ENCODE measurements around the gene GSTK1.
A peak's percentile ranks its signal among the peaks of the same experiment; 100 is the strongest.
"Not testable (repeated sequence)": the region's sequence is repeated elsewhere in the genome, so short reads cannot be mapped to it uniquely, and the experiment has no call there.

GSTK1 gene

DNA sequence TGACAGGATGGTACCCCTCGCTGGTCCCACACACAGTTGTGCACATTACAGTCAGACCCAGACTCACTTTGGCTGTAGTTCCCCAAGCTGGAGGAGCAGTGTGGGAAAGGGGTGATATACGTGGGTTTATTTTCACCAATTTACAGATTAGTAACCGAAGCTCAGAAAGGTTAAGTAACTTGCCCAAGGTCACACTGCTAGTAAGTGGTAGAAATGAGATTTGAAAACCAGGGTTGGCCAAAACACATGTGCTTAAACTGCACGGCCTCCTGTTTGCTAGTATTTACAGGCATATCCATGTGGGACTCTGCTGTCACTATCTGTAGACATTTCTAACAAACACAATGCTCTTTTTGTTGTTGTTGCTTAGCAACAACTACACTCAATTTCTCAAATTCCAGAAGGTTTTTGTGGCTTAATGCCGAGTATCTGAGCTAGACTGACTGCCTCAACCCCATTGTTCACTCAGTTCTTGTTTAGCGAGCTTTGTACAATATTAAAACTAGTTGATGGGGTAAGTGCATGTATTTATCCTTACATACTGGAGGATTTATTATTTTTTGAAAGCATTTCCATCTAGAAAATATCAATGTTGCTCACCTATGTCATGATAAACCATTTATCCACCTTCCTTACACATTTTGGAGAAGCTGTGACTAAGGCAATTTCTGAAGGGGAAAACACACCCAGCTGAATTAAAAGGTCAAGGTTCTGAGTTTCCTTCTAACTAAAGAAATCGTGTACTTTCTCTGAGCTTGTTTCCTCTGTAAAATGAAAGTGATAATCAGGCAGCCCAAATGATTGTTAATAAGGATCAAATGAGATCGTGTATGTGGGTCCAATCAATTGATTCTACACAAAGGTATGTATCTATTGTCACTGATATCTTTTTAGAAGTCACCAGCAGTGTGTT lies 16.2 kb downstream of the GSTK1 start:
- DNase-seq, result no peak

DNA sequence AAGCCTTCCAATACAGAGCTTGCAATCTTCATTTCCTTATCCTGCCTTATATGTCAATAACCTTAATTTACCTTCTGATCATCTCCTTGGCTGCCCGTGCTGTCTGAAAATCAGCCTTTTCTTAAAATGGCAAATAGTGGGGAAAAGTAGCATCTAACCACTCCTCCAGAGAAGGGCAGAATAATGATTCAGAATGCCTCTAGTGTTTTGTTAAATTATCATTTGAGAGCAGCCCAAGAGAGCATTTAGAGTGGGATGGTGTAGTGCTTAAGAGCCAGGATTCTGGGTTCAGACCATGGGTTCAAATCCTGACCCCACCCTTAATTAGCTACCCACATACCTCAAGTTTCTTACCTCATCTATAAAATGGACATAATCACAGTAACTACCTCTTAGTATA lies 16.9 kb downstream of the GSTK1 start:
- DNase-seq, result no peak

DNA sequence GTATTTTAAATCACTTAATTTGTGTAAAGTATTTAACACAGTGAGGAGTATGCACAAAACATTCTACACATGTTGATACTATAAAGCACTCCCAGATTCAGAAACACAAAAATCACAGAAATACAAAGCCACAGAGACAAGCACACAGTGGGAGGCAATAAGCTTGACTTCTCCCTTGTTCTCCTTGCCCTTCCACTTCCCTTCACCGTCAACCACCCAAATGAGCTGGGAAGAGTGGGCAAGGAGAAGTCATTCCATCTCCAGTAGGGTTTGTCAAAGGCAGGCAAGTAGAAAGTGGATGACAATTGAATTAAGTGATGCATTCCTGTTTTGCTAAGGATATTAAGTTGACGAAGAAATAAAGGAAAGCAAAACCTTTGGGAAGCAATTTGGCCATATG lies 17.3 kb downstream of the GSTK1 start:
- no peak for DNase-seq

DNA sequence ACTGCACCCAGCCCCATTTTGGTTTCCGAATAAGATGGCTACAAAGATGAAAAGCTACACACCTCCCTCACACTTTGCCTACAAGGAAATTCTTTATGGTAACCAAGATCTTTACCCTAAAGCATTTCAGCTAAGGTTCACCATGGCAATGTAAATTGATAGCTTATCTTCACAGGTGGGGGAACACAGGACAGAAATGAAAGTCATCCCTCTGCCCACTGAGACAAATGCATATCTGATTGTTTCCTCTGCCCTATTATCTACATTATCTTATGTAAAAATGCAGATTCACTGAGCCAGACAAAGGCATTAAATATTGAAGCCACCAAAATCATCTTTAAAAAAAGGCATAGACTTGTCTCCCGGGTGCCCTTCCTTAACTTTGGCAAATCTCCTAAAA lies 18.3 kb downstream of the GSTK1 start:
- DNase-seq, result no peak

DNA sequence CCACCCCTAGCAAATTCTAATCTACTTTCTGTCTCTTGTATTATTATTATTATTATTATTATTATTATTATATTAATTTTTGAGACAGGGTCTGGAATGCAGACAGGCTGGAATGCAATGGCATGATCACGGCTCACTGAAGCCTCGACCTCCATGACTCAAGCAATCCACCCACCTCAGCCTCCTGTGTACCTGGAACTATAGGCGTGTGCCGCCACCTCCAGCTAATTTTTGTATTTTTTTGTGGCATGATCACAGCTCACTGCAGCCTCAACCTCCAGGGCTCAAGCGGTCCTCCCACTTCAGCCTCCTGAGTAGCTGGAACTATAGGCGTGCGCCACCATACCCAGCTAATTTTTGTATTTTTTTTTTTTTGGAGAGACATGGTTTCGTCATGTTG lies 18.9 kb downstream of the GSTK1 start:
- no peak for DNase-seq

DNA sequence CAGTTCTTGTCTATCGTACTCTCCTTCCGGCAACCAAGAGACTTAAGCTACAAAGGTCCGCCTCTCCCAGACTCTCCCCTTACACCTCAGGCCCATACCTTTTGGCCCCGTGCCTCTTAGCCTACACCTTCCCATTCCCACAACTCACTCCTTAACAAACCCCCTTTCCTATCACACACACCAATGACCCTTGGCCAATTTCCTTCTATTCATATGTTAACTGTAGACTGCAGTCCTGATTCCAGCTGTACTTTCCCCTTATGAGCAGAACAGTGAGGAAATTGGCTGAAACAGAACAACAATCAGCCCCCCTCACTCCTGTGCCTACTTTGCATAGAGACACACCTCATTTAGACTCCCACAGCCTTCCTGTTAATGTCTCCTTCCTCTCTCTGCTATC lies 20.1 kb downstream of the GSTK1 start:
- no peak for DNase-seq

DNA sequence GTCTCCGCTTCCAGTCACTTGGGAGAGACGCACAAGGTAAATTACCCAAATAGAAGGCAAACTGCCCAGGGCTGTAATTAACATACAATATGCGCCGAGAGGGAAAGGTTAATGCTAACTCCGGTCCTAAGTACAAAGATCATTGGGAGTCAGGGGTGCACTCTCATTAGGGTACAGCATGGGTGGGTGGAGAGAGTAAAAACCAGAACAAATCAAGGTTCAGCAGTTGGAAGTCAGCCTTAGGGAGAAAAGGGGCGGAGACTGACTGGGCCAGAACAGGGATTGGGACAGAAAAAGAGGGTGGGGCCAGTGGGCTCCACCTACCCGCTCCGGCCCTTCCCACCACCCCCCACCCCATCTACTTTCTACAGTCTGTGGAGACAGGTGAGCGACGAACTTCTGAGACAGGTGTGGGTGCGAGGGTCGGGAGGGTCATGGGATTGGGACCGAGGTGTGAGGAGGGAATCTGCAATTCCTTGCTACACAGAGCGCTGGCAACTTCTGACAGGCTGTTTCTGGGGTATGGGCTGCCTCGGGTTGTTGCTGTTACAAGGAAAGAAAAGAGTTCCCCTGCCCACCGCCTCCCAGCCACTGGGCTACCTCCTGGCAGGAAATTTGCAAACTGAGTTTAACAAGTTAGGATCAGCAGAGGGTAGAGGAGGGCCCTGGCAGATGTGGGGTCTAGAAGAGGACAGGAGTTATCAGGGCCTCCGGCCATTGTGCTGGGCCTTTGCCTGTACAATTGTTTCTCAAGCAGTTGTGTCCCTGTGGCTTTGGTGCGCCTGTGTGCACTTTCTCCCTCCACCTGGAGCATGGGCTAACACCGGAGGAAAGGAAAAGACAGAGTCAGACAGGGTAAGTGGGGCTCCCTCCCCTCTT lies 21.6 kb downstream of the GSTK1 start, which contains the start of gene TMEM139:
Gene TMEM139 (plus strand): TSS at position 368 of the 879 bp plus-strand sequence. CDS start 1,000 bp downstream, outside the sequence.
- no peak for DNase-seq

DNA sequence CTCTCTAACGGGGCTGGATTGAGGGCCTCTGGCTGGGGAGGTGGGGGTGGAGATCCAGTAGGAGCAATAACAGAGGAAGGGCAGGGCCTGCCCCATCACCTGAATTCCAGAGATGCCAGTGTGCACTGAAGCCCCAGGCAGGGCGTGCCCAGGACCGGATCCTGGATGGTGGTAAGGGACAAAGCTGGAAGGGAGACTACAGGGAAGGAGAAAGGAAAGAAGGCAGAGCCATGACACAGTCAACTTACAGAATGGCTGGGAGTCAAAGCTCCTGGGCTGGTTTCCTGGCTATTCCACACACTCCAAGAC lies 22.2 kb downstream of the GSTK1 start:
- no peak for DNase-seq

DNA sequence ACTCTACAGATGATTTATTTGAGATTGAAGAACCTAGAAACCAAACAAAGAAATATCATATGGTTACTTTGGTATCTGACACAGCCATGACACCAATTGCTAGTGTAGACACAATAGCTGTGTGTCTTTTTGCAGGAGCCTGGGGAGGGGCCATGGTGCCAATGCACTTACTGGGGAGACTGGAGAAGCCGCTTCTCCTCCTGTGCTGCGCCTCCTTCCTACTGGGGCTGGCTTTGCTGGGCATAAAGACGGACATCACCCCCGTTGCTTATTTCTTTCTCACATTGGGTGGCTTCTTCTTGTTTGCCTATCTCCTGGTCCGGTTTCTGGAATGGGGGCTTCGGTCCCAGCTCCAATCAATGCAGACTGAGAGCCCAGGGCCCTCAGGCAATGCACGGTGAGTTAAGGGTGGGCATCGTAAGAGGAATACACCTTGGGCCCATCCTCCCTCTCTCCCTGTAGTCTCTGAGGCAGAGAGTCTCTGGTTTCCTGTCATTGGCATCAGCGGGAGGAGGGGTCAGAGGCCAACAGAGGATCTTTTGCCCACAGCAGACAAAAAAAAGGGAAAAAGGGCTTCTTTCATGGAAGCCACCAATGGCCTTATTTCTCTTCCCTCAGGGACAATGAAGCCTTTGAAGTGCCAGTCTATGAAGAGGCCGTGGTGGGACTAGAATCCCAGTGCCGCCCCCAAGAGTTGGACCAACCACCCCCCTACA lies 22.7 kb downstream of the GSTK1 start:
- DNase-seq, result no peak

DNA sequence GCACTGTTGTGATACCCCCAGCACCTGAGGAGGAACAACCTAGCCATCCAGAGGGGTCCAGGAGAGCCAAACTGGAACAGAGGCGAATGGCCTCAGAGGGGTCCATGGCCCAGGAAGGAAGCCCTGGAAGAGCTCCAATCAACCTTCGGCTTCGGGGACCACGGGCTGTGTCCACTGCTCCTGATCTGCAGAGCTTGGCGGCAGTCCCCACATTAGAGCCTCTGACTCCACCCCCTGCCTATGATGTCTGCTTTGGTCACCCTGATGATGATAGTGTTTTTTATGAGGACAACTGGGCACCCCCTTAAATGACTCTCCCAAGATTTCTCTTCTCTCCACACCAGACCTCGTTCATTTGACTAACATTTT lies 23.3 kb downstream of the GSTK1 start:
- DNase-seq, result no peak

DNA sequence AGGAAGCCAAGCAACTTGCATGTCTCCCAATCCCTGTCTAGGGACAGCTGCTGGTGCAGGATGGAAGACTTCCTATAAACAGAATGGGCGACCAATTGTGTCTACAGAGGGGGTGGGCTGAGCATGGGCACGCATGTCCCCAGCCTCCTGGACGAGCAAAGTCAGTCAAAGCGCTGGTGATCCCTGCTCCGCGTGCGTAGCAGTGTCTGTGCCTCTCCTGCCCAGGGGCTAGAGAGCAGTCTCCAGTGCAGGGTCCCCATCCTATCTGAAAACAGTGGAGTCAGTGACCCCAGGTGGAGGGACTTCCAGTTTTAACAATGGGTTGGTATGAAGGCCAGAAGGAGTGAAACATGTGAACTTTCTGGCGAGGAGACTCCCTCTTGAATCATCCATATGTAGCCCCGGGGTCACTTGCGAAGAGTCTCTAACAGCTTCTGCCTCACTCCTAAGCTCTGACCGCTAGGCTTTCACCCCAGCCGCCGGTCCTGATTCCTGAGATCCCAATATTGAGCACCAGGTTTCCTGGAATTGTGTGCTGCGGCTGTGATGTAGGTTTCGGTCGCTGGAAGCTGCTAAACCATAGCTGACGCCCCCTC lies 24.2 kb downstream of the GSTK1 start:
- DNase-seq, result no peak

DNA sequence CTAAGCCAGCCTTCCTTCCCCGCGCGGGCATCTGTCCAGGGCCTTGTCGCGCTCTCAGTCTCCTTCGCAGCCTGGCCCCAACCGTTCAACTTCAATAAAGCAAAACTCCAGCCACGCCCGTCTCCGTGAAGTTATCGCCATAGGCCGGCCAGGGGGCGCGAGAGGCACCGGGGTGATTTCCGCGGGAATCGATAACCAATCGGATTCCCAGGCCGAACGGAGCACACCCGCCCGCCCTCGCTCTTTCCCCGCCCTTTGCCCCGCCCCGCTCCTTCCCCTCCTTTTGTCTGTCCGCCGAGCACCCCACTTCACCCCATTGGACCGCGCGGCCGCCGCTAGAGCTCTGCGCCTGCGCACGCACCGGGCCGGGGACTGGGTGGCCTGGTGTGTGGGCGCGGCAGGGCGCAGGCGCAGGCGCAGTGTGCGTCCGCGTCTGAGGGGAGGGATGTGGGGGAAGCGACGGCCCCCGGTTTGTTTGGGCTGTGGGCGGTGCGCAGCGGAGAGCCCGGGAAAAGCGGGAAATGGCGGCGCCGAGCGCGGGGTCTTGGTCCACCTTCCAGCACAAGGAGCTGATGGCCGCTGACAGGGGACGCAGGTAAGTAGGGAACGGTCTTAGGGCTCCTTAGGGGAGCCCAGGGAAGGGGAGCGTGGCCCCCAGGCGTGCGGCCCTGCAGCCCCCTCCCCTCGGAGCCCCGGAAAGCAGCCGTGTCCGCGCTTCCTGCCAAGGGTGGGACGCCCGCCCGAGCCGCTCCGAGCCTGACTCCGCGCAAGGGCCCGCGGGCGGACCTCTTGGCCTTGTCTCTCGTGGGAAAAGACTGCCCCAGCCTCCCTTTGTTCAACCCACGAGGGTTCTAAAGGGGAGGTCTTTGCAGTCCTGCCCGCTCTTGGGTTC lies 24.9 kb downstream of the GSTK1 start, which contains the start of gene CASP2:
Gene CASP2 (plus strand): TSS at position 417 of the 892 bp plus-strand sequence. CDS start 105 bp downstream, at position 522.
- DNase-seq, result peak; percentile 94

DNA sequence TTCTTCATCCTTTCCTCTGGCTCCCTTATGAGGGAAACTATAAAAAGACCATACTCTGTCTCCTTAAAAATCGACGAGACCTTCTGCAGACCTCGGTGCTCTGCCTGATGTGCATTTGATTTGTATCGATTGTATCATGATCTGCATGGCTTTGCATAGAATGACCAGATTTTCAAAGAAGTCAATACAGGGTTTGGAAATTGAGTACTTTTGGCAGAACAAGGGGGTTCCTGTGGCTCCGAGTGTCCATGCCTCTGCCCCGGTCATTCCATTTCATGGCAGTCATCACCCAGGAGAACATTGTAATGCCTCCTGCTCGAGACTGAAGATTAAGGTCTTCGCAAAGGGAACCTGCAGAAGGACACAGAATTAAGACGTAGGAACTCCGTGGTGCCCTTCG lies 25.6 kb downstream of the GSTK1 start:
- no peak for DNase-seq

DNA sequence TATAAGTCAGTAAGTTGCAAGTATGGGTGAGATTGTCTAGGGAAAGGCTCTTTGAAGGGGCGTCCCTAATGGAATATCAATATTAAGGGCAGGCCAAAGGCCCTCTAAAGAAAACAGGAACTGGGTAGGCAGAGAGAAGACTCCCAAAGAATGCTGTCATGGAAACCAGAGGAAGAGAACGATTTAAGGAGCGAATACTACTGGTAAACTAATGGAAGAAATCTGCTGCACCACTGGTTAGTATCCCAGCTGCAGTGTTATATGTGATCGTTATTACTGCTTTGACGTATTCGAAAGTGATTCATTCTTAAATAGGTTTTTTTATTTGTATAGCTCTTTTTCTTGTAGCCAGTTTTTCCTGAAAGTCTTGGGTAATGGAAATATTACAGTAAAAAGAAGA lies 26.2 kb downstream of the GSTK1 start:
- no peak for DNase-seq

DNA sequence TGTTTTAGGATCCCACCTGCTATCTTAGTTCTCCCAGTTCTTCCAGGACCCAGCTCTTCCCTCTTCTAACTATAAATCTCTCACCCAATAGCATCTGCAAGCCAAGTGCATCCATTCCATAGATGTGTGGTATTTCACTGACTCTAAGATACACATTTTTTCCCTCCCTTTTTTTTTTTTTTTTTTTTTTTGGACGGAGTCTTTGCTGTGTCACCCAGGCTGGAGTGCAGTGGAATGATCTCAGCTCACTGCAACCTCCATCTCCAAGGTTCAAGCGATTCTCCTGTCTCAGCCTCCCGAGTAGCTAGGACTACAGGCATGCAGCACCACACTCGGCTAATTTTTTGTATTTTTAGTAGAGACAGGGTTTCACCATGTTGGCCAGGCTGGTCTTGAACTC lies 26.6 kb downstream of the GSTK1 start:
- DNase-seq, result not testable (repeated sequence)

DNA sequence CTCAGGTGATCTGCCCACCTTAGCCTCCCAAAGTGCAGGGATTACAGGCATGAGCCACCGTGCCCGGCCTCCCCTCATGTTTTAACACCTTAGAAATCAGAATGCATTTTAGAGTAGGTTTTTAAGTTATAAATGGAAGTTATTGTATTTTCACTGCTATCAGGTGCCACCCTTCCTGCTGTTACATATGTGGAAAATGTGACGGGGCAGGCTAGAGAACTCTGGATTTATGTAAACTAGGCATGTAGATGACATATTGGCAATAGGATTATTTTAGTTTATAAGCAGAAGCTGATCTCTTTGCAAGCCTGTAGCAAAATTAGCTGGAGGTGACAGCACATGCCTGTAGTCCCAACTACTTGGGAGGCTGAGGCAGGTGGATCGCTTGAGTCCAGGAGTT lies 27.1 kb downstream of the GSTK1 start:
- no peak for DNase-seq

DNA sequence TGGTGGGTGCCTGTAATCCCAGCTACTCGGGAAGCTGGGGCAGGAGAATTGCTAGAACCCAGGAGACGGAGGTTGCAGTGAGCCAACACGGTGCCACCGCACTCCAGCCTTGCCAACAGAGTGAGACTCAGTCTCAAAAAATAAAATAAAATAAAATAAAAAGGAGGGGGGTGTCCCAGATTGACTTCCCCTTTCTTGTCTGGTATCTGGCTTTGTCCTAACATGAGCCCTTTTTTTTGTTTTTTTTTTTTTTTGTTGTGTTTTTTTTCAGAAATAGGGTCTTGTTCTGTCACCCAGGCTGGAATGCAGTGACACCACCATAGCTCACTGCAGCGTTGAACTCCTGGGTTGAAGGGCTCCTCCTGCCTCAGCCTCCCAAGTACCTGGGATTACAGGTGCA lies 29.6 kb downstream of the GSTK1 start:
- DNase-seq, result no peak

DNA sequence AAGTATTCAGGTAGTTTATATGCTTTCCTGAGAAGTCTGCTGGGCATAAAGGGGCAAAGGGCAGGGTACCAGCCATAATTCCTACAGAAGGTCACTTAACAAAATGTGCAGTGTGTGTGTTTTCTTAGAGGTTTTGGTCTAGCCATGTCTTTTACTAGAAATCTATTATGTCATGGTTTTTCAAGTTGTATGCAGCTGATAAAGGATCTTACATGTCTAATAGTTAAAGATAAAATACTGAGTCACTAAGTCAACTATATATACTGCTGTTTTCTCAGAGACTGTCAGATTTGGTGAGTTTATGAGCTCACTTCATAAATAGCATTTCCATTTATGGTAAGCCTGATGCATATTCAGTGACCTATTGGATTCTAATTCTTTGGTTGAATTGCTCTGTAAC lies 32.6 kb downstream of the GSTK1 start:
- DNase-seq, result no peak

DNA sequence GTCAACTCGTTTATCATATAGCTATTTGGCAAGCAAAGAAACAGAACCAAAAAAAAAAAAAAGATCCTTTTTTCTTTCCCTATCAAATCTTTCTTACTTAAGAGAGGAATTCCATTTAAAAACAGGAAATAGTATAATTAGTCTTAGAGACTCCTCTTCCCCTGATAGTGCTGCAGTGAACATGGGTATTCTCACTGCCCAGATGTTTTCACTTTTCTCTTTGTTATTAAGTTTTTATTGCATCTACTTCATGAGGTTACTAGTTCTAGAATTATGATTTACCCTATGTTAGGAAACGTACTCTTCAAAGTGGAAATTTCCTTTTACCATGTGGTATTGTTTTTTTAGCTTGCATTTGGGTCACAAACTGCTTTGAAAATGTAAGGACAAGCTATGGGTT lies 33.4 kb downstream of the GSTK1 start:
- no peak for DNase-seq

DNA sequence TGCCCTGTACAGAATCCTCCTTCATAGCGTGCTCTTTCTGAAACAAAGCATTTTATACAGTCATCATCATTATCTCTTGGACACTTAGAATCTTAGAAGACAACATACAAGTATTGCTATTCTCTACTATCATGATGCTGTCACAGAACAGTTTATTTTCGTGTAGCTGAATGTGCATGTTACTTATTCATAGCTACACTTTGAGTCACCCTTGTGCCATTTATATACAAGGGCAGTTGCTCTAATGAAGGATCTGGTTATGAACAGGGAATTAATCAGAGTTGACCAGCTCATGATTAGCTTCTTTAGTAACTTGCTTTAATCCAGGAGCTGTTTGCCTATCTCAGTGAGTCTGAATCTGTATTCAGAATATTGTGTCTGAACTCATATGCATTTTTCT lies 36.1 kb downstream of the GSTK1 start:
- no peak for DNase-seq

DNA sequence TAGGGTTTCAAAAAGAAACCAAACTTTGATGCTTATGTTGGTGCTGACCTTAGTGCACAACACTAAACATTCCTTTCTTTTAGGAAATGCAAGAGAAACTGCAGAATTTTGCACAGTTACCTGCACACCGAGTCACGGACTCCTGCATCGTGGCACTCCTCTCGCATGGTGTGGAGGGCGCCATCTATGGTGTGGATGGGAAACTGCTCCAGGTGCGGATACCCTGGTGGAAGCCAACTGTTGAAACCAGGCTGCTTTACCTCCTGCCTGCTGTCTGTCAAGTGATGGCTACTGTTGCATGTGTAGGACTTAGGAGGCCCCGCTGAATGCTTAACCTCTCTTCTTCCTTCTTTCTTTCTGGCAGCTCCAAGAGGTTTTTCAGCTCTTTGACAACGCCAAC lies 36.6 kb downstream of the GSTK1 start:
- DNase-seq, result no peak

All from GOT3 (cell line).